ENCODE data around the gene ITPK1.

DNA sequence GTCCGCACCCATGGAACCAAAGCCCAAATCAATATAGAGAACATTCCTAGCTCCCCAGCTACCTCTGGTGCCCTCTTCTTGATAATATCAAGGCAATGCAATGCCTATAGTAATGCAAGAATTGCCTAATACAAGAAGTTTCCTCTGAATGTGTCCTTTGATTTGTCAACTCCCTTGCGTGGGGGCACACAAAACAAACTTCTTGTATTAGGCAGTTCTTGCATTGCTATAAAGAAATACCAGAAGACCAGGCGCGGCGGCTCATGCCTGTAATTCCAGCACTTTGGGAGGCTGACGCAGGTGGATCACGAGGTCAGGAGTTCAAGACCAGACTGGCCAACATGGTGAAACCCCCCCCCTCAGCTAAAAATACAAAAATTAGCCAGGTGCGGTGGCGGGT is 10.4 kb upstream of the ITPK1 start:
- TF ChIP-seq, protein P1, sequence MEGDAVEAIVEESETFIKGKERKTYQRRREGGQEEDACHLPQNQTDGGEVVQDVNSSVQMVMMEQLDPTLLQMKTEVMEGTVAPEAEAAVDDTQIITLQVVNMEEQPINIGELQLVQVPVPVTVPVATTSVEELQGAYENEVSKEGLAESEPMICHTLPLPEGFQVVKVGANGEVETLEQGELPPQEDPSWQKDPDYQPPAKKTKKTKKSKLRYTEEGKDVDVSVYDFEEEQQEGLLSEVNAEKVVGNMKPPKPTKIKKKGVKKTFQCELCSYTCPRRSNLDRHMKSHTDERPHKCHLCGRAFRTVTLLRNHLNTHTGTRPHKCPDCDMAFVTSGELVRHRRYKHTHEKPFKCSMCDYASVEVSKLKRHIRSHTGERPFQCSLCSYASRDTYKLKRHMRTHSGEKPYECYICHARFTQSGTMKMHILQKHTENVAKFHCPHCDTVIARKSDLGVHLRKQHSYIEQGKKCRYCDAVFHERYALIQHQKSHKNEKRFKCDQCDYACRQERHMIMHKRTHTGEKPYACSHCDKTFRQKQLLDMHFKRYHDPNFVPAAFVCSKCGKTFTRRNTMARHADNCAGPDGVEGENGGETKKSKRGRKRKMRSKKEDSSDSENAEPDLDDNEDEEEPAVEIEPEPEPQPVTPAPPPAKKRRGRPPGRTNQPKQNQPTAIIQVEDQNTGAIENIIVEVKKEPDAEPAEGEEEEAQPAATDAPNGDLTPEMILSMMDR (IDR thresholded peaks at IDR 0.05), result no peak
- no peak for TF ChIP-seq POLR2A (IDR thresholded peaks at IDR 0.05)
